CD4-positive, alpha-beta T cell (primary cell): ENCODE results near the gene ZBTB39. TPM values are rescaled to one million over a fixed set of nuclear protein-coding genes. Genes with fewer than 3 reads are reported as not detected.
A peak's percentile ranks its signal among the peaks of the same experiment; 100 is the strongest.

ENCODE experiments used
- ATAC-seq: fragments of 200-7000 bp; cut with Tn5 transposase; one replicate; pipeline ENCODE4 v1.10.0; 2022; ENCODE audit warnings: mild to moderate bottlenecking; ENCODE audit not compliant: poor library complexity
- CTCF ChIA-PET: fragments of 350-600 bp; sonication (Branson Sonifier 250); formaldehyde crosslinking; loops from one replicate; lab custom pipeline; 2021; ENCODE audit warnings: antibody characterized with exemption, inconsistent platforms; lab: Charles Lee
- POLR2A ChIA-PET: fragments of 350-600 bp; sonication (Branson Sonifier 250); formaldehyde crosslinking; loops from one replicate; lab custom pipeline; 2021; ENCODE audit warnings: antibody characterized with exemption, inconsistent platforms; lab: Charles Lee
- DNase-seq, 14 experiments: peaks; one replicate each; pipeline ENCODE4 v3.0.0-alpha.2; 2013 to 2020; ENCODE audit warnings: mixed read lengths in 2 of 14
- H3K27ac ChIP-seq, 2 donors: one replicate each; pipeline versions ENCODE4 v1.5.1 to v1.7.0; 2013; ENCODE audit warnings: low read length in 2 of 2, low read depth in 1 of 2, mild to moderate bottlenecking in 1 of 2
- H3K27me3 ChIP-seq, 2 experiments: 1 replicate in 1 of 2; 2 replicates in 1 of 2; pipeline versions ENCODE4 v1.6.1 to v1.7.0; 2013; ENCODE audit warnings: low read length in 2 of 2, control low read depth in 1 of 2, mild to moderate bottlenecking in 1 of 2, moderate library complexity in 1 of 2; ENCODE audit not compliant: insufficient read depth in 2 of 2, control insufficient read depth in 1 of 2
- H3K36me3 ChIP-seq: one replicate; pipeline ENCODE4 v1.6.1; 2013; ENCODE audit warnings: low read length, control low read depth; ENCODE audit not compliant: insufficient read depth
- H3K4me1 ChIP-seq: one replicate; pipeline ENCODE4 v1.6.1; 2013; ENCODE audit warnings: low read length, control low read depth; ENCODE audit not compliant: insufficient read depth
- H3K4me3 ChIP-seq: one replicate; pipeline ENCODE4 v1.5.1; 2013; ENCODE audit warnings: mild to moderate bottlenecking, low read length, moderate library complexity
- H3K9me3 ChIP-seq, 2 experiments: 1 replicate in 1 of 2; 2 replicates in 1 of 2; pipeline versions ENCODE4 v1.6.1 to v1.7.0; 2013; ENCODE audit warnings: low read length in 2 of 2, mild to moderate bottlenecking in 2 of 2, control low read depth in 1 of 2, moderate library complexity in 1 of 2; ENCODE audit not compliant: control insufficient read depth in 1 of 2, insufficient read depth in 1 of 2
- H3K27ac Mint-ChIP-seq: one replicate; pipeline ENCODE4 v1.8.0; 2020; ENCODE audit warnings: mixed read lengths
- H3K27me3 Mint-ChIP-seq: one replicate; pipeline ENCODE4 v1.8.0; 2021; ENCODE audit warnings: mixed read lengths
- H3K36me3 Mint-ChIP-seq: one replicate; pipeline ENCODE4 v1.8.0; 2021; ENCODE audit warnings: low read depth, mixed read lengths
- H3K4me1 Mint-ChIP-seq: one replicate; pipeline ENCODE4 v1.8.0; 2021; ENCODE audit warnings: low read depth, mixed read lengths
- H3K4me3 Mint-ChIP-seq: one replicate; pipeline ENCODE4 v1.8.0; 2020; ENCODE audit warnings: mild to moderate bottlenecking, mixed read lengths
- H3K9me3 Mint-ChIP-seq: one replicate; pipeline ENCODE4 v1.8.0; 2020; ENCODE audit warnings: mixed read lengths
- intact Hi-C, 2 experiments: fragments of 100-400 bp; cut with DNase I in 1 of 2; cut with micrococcal nuclease in 1 of 2; formaldehyde crosslinking; loops; one replicate each; pipeline versions ENCODE4 v1.15.1 to v1.9.0; 2023 to 2025; cut with DNase I, micrococcal nuclease
- total RNA-seq, 174 experiments: library from RNA in 2 of 174; stranded (reverse) in 2 of 174; gene quantifications; one replicate each; pipeline ENCODE4 v1.2.3 and lab custom pipeline; 2021 to 2026
- TF ChIP-seq, protein P1 (sequence below): fragments of 200-600 bp; IDR thresholded peaks from one replicate; pipeline ENCODE4 v1.8.0; 2022; ENCODE audit warnings: antibody characterized with exemption, mild to moderate bottlenecking

The ZBTB39 gene
- total RNA-seq, 2 experiments from 2014 or later = 6.9 to 8.0 TPM

- DNase-seq (peak in 6 of 14 experiments; percentile 16 to 57 (median 42)), ATAC-seq (peak; percentile 33)
- ChIA-PET POLR2A (interaction anchor here (1.3 to 2.2 kb wide), 3 partner anchors 25 to 105 kb away, joined by 3 to 19 read pairs (median 6); partner anchors contain the start of gene STAT6), CTCF (interaction anchor here (1.0 to 1.8 kb wide), 3 partner anchors 53 to 105 kb away, joined by 3 to 8 read pairs (median 5); no protein-coding TSS in a partner anchor)
- Histone ChIP-seq H3K27ac (peak overlapping the region; percentile 14 to 18), H3K36me3 (peaks cover 25% of the 10 kb centered on the region), H3K27me3 (no peaks in the 10 kb centered on the region), H3K9me3 (no peaks in the 10 kb centered on the region), H3K4me1 (peaks cover 51% of the 10 kb centered on the region), H3K4me3 (peak overlapping the region; percentile 35)
- peaks cover 40% of the 10 kb centered on the region for H3K36me3 Mint-ChIP-seq
- no peaks in the 10 kb centered on the region for H3K27me3 Mint-ChIP-seq
- H3K27ac Mint-ChIP-seq = peak overlapping the region; percentile 81
- H3K9me3 Mint-ChIP-seq = no peaks in the 10 kb centered on the region
- TF ChIP-seq, protein P1, sequence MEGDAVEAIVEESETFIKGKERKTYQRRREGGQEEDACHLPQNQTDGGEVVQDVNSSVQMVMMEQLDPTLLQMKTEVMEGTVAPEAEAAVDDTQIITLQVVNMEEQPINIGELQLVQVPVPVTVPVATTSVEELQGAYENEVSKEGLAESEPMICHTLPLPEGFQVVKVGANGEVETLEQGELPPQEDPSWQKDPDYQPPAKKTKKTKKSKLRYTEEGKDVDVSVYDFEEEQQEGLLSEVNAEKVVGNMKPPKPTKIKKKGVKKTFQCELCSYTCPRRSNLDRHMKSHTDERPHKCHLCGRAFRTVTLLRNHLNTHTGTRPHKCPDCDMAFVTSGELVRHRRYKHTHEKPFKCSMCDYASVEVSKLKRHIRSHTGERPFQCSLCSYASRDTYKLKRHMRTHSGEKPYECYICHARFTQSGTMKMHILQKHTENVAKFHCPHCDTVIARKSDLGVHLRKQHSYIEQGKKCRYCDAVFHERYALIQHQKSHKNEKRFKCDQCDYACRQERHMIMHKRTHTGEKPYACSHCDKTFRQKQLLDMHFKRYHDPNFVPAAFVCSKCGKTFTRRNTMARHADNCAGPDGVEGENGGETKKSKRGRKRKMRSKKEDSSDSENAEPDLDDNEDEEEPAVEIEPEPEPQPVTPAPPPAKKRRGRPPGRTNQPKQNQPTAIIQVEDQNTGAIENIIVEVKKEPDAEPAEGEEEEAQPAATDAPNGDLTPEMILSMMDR = no peak
- H3K4me1 Mint-ChIP-seq = peaks cover 66% of the 10 kb centered on the region
- peak overlapping the region; percentile 82 for H3K4me3 Mint-ChIP-seq
- intact Hi-C loops = loop anchor here (1.0 to 5.0 kb wide), 3 partner anchors 105 to 250 kb away; no protein-coding TSS in a partner anchor
These were observed 596 bp upstream of the ZBTB39 start for GRCh38 chr12:57006809-57007475.

DNA sequence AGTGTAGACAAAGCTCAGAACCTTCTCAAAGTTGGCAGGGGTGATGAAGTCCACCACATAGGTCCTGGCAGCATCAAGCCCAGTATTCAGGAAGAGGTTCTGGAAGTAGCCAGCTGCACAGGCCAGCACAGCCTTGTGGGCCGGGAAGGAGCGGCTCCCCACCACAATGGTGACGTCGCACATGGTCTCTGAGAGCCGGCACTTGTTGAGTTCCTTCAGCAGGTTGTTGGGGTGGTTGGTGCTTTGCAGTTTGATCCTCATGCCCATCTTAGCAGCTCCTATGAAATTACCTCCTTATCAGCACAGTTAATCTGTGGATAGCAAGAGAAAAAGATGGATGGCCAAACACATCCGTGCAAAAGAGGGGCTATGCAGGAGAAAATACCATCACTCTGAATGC, 1.7 kb downstream of the ZBTB39 start:
- ATAC-seq (no peak), DNase-seq (no peak)
- H3K27me3 Mint-ChIP-seq = no peaks in the 10 kb centered on the region
- intact Hi-C loops = loop anchor here (5.0 kb wide), 2 partner anchors 178 to 247 kb away; no protein-coding TSS in a partner anchor
- TF ChIP-seq, protein P1 = no peak
- peaks cover 65% of the 10 kb centered on the region for H3K4me1 Mint-ChIP-seq
- peaks cover 41% of the 10 kb centered on the region for H3K36me3 ChIP-seq
- no peak overlapping the region for H3K27ac ChIP-seq
- H3K9me3 Mint-ChIP-seq = no peaks in the 10 kb centered on the region
- peaks cover 63% of the 10 kb centered on the region for H3K36me3 Mint-ChIP-seq
- no peak overlapping the region for H3K27ac Mint-ChIP-seq
- ChIA-PET CTCF (interaction anchor here (1.2 kb wide), 1 partner anchor 17 kb away, joined by 4 read pairs; no protein-coding TSS in a partner anchor), POLR2A (interaction anchor here (1.2 to 1.8 kb wide), 4 partner anchors 61 to 279 kb away, joined by 3 to 15 read pairs (median 4); partner anchors contain the start of gene STAT6)
- peaks cover 51% of the 10 kb centered on the region for H3K4me1 ChIP-seq
- H3K9me3 ChIP-seq = no peaks in the 10 kb centered on the region
- peak overlapping the region; percentile 93 for H3K4me3 Mint-ChIP-seq
- no peak overlapping the region for H3K4me3 ChIP-seq
- no peaks in the 10 kb centered on the region for H3K27me3 ChIP-seq

DNA sequence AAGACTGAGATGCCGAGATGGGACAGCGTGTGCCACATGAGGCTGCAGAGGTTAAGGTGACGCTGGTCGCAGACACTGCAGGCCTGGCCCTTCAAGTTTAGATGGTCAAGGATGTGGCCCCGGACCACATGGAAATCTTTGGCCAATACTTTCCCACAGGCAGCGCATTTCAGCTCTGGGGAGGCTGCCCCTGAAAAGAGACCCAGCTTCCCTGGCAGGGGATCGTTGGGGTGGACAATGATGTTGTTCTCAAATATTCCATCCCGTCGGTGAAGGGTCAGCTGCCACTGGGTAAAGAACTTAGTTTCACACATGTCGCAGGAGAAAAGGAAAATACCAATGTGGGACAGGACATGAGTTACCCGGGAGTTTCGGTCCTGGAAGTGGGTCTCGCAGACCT, 3.0 kb downstream of the ZBTB39 start:
- ChIA-PET CTCF (no interaction called here), POLR2A (no interaction called here)
- ATAC-seq = no peak
- H3K27ac Mint-ChIP-seq = no peak overlapping the region
- Histone ChIP-seq H3K36me3 (peaks cover 43% of the 10 kb centered on the region), H3K27me3 (no peaks in the 10 kb centered on the region), H3K4me3 (no peak overlapping the region), H3K9me3 (no peaks in the 10 kb centered on the region), H3K27ac (no peak overlapping the region), H3K4me1 (peaks cover 54% of the 10 kb centered on the region)
- peaks cover 73% of the 10 kb centered on the region for H3K4me1 Mint-ChIP-seq
- no peak for DNase-seq
- no peaks in the 10 kb centered on the region for H3K27me3 Mint-ChIP-seq
- no peaks in the 10 kb centered on the region for H3K9me3 Mint-ChIP-seq
- intact Hi-C loops = loop anchor here in 1 of 2 experiments (5.0 kb wide), 1 partner anchor 246 kb away; no protein-coding TSS in a partner anchor
- H3K4me3 Mint-ChIP-seq = no peak overlapping the region
- H3K36me3 Mint-ChIP-seq = peaks cover 74% of the 10 kb centered on the region
- TF ChIP-seq, protein P1 = no peak
